ENCODE results near the gene KRTAP7-1.

GRCh38 chr21:30829659-30830058, at the start of gene KRTAP7-1:
- TF ChIP-seq MAFK (IDR thresholded peaks at IDR 0.05; ENCODE audit: low read depth, low read length): no peak
- TF ChIP-seq POLR2AphosphoS5 (IDR thresholded peaks at IDR 0.05; ENCODE audit: low read depth, low read length): no peak
- no peak for TF ChIP-seq CTCF (IDR thresholded peaks at IDR 0.05; ENCODE audit: control extremely low read depth in 1 of 3, insufficient read depth in 1 of 3, low read depth in 1 of 3, low read length in 3 of 3)
- TF ChIP-seq HDAC2 (IDR thresholded peaks at IDR 0.05; ENCODE audit: borderline replicate concordance in 1 of 2, low read depth in 2 of 2, low read length in 2 of 2): no peak
- no peak for TF ChIP-seq ZNF274 (IDR thresholded peaks at IDR 0.05; ENCODE audit: borderline replicate concordance, extremely low read depth, low read length)
- no peak for TF ChIP-seq BRCA1 (IDR thresholded peaks at IDR 0.05; ENCODE audit: low read depth, low read length)
- TF ChIP-seq SAP30 (IDR thresholded peaks at IDR 0.05; ENCODE audit: insufficient read depth, insufficient replicate concordance, low read length): no peak
- no peak for TF ChIP-seq GABPA (IDR thresholded peaks at IDR 0.05; ENCODE audit: borderline replicate concordance, insufficient read depth, low read length)
